Measurements from ENCODE around the gene ARHGEF11.

DNA sequence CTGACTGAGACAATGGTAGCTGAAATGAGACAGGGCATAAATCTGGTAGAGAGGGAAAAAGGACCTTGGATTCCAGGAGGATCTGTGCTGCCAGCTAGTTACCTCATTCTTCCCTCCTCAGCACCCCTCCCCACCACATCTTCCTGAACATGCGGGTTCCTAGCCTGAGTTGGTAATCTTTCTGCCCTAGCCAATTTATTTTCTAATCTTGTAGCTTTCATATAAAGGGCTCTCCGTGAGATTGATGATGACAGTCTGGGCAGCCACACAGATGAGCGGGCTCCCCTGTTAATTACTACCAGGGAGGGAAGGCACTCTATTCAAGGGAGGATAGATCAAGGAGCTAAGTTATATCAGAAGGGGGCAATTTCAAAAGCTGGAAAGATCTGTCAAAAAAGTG lies 20.2 kb downstream of the ARHGEF11 start:
- TF ChIP-seq, protein P1, sequence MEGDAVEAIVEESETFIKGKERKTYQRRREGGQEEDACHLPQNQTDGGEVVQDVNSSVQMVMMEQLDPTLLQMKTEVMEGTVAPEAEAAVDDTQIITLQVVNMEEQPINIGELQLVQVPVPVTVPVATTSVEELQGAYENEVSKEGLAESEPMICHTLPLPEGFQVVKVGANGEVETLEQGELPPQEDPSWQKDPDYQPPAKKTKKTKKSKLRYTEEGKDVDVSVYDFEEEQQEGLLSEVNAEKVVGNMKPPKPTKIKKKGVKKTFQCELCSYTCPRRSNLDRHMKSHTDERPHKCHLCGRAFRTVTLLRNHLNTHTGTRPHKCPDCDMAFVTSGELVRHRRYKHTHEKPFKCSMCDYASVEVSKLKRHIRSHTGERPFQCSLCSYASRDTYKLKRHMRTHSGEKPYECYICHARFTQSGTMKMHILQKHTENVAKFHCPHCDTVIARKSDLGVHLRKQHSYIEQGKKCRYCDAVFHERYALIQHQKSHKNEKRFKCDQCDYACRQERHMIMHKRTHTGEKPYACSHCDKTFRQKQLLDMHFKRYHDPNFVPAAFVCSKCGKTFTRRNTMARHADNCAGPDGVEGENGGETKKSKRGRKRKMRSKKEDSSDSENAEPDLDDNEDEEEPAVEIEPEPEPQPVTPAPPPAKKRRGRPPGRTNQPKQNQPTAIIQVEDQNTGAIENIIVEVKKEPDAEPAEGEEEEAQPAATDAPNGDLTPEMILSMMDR (IDR thresholded peaks at IDR 0.05), result no peak
- no peak for TF ChIP-seq EZH2 (IDR thresholded peaks at IDR 0.05; ENCODE audit: borderline replicate concordance, insufficient read depth, low read depth, low read length, poor library complexity, severe bottlenecking)

Measured in B cell (primary cell).